ENCODE results near the gene OPRD1.
"Not testable (repeated sequence)": the region's sequence is repeated elsewhere in the genome, so short reads cannot be mapped to it uniquely, and the experiment has no call there.

The OPRD1 gene

GRCh38 chr1:28853093-28853742 lies 41.2 kb downstream of the OPRD1 start:
- no peak for DNase-seq

GRCh38 chr1:28854406-28854805 lies 42.4 kb downstream of the OPRD1 start:
- not testable (repeated sequence) for DNase-seq

- DNase-seq = no peak
Measured at GRCh38 chr1:28855046-28855445, 43.1 kb downstream of the OPRD1 start.

- no peak for DNase-seq
Measured at GRCh38 chr1:28855469-28855951, 43.5 kb downstream of the OPRD1 start.

GRCh38 chr1:28855969-28856368 lies 44.0 kb downstream of the OPRD1 start:
- DNase-seq = no peak

- peak; percentile 44 for DNase-seq
Measured at GRCh38 chr1:28860332-28861073, 48.5 kb downstream of the OPRD1 start.

GRCh38 chr1:28862571-28863403 lies 50.8 kb downstream of the OPRD1 start:
- no peak for DNase-seq

- no peak for DNase-seq
Measured at GRCh38 chr1:28864695-28865094, 52.7 kb downstream of the OPRD1 start.

GRCh38 chr1:28865997-28866650 lies 54.2 kb downstream of the OPRD1 start:
- no peak for DNase-seq

GRCh38 chr1:28867850-28868249 lies 55.9 kb downstream of the OPRD1 start:
- DNase-seq = no peak

GRCh38 chr1:28869952-28870351 lies 58.0 kb downstream of the OPRD1 start:
- no peak for DNase-seq

GRCh38 chr1:28871631-28872401 lies 59.8 kb downstream of the OPRD1 start:
- no peak for DNase-seq

- DNase-seq = not testable (repeated sequence)
Measured at GRCh38 chr1:28875134-28875533, 63.2 kb downstream of the OPRD1 start.

- peak; percentile 76 for DNase-seq
Measured at GRCh38 chr1:28877132-28877781, 65.3 kb downstream of the OPRD1 start.

- no peak for DNase-seq
Measured at GRCh38 chr1:28878796-28879195, 66.8 kb downstream of the OPRD1 start.

GRCh38 chr1:28882009-28882628 lies 70.1 kb downstream of the OPRD1 start:
- DNase-seq = peak; percentile 89

- no peak for DNase-seq
Measured at GRCh38 chr1:28883242-28883616, 71.3 kb downstream of the OPRD1 start.

- no peak for DNase-seq
Measured at GRCh38 chr1:28885472-28885877, 73.5 kb downstream of the OPRD1 start.

GRCh38 chr1:28885977-28886730 lies 74.2 kb downstream of the OPRD1 start:
- DNase-seq = no peak

GRCh38 chr1:28886731-28887418 lies 74.9 kb downstream of the OPRD1 start:
- peak; percentile 85 for DNase-seq
